HG02870 (cell line): ENCODE measurements around the gene ELK4.

Experiments used
- ATAC-seq: cut with Tn5 transposase; IDR thresholded peaks from one replicate; pipeline ENCODE4 v1.9.1; 2021; ENCODE audit warnings: mild to moderate bottlenecking, moderate library complexity; ENCODE audit not compliant: unreplicated experiment

ELK4 gene

GRCh38 chr1:205582471-205583291, 49.1 kb downstream of the ELK4 start:
- ATAC-seq: no peak

DNA sequence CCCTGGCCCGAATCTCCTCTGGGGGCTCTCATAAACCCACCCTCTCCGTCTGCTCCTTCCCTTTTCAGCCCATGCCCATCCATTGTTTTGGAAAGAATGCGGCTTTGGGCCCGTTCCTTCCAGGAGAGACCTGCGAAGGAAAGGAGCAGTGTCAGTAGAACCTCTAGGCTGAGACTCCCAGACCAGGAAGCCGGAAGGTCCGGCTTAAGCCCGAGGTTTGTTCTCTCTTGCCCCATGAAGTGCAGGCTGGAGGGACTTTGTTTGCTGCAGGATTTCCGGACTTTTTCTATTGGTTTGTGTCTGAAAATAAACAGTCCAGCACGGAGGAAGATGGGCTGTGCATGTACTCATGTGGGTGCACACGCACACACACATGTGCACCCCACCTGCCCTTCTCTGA, 49.8 kb downstream of the ELK4 start:
- no peak for ATAC-seq

DNA sequence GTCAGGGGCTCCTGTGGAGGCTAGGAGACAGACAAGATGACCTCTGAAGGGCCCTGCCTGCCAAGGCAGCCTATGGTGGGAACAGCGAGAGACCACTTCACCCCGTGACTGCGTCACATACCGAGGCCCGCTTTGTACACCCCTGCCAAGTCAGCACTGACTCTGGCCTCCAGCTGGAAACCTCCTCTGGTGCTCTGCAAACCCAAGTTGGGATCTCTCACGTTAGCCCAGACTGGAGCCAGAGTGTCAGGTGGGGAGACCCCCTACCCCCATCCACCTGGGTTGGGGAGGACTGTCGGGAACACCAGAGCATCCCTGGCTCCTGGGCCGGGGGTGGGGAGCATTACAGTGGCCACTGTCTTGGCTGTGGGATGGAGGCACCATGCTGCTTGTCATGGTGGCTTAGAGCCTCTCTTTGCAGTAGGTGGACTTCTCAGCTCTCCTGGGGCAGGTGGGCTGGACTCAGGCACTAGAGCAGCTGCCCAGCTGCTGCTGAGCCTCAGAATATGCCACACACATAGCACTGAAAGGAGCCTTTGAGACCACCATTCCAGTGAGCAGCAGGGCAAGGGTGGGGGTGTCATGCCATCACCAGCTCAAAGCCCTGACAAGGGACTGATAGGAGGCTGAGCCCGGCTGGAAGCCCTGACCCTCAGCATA, 50.4 kb downstream of the ELK4 start:
- ATAC-seq: no peak

DNA sequence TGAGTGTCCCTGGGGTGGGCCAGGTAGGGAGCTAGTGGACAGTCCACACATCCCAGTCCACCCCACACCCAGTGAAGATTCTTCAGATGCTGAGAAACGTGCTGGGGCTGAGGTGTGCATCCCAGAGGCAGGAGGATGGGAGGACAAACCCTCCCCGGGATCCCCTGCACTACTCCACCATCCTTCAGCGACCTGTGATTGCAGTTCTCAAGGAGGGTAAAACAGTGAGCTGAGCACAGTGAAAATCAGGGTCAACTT, 51.0 kb downstream of the ELK4 start:
- ATAC-seq: no peak

DNA sequence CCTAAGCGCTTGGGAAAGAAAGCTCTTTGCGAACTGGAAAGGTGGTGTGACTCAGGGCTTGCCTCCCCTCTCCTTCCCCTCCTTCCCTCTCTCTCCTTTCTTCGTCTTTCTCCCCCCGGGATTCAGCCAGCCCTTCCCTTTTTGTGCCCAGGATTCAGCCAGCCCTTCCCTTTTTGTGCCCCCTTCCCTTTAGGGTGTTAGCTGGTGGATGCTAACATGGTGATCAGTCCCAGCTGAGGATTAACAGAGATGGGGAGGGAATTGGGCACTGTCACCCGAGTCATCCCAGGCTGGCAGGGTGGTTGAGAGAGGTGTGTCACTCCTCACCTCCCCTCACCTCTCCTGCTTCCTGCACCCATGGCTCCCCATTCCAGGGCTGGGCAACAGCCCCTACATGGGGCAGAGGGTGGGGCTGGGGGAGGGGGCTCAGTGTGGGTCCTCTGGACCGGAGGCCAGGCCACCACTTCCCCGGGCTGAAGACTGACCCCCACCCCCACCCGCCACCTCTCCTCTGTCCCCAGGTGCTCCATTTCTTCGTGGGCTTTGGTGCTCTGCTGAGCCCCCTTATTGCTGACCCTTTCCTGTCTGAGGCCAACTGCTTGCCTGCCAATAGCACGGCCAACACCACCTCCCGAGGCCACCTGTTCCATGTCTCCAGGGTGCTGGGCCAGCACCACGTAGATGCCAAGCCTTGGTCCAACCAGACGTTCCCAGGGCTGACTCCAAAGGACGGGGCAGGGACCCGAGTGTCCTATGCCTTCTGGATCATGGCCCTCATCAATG, 51.5 kb downstream of the ELK4 start:
- ATAC-seq: no peak

GRCh38 chr1:205579711-205580110, 52.1 kb downstream of the ELK4 start:
- ATAC-seq: no peak

- no peak for ATAC-seq
Measured at GRCh38 chr1:205578780-205579571, 52.8 kb downstream of the ELK4 start.

DNA sequence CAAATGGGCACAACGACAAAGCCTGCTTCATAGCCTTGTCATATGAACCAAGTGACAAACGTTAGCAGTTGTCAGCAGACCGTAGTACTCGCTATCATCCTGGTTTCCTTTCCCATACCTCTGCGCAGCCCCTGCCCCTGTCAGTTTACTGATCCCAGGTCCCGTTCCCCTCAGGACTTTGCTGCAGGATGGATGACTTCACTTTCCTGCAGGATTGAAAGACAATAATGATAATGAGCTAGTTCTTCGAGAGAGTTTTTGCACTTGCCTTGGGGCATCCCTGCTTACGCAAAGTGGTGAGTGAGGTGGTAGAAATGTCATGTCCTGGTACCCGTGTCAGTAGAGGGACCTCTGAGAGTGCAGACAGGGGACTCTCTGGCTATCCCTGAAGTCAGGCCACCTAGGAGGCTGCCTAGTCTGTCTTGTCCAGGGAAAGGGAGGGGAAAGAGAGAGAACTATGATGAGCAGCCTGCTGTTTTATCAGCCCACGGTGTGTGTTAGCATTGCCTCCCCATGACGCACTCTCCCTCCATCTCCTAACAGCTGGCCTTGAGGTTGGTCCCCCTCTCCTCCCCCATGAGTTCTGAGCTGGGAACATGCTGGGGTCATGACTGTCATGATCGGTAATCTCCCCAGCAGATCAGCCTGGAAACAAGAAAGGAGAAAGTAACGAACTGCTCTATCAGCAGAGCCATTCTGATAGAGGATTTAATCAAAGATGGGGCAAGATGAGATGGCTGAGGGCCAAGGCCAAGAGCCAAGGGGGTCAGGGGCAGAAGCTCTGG, 53.7 kb downstream of the ELK4 start:
- ATAC-seq: no peak

GRCh38 chr1:205576805-205577761, 54.7 kb downstream of the ELK4 start:
- no peak for ATAC-seq

DNA sequence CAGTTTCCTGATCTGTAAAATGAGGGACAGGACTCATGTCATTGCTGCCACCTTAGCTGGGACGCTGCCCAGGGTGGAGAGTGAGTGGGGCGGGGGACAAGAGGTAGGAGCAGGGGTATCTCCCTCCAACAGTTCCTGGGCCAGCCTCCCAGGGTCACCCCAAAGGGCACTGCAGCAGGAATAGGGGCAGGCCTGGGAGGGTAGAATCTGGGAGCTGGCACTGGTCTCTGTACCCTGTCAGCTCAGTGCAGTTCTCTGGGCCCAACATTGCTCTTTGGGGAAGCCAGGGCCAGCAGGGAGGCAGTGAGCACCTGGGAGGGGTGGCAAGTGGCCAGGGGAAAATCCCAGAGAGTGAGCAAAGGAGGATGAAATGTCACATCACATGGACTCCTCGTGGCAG, 55.8 kb downstream of the ELK4 start:
- no peak for ATAC-seq

DNA sequence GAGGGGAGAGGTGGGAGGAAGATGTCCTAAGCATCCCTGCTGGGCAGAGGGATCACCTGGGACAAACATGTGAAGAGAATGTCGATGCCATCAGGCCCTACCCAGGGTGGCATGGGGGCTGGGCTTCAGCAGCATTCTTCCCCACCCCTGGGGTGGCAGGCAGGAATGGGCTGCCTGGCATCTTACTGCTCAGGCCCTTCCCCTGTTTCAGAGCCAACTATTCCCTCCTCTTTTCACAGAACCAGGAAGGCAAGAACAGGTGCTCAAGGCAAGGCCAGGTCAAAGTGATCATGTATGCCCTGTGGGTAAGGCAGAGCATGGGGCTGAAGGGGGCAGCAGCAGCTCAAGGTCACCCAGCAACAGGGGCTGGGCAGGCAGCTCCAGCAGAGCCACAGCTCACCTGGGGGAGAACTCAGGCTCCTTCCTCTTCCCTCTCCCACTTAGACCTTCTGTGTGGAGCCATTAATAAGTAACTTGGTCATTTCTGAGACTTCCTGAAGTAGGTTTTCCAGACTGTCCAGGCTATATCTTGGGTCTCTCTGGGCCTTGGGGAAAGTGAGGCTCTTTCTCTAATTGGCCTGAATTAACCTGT, 56.4 kb downstream of the ELK4 start:
- ATAC-seq: no peak

GRCh38 chr1:205572421-205572820, 59.4 kb downstream of the ELK4 start:
- no peak for ATAC-seq

- ATAC-seq: no peak
Measured at GRCh38 chr1:205571747-205572146, 60.1 kb downstream of the ELK4 start.

DNA sequence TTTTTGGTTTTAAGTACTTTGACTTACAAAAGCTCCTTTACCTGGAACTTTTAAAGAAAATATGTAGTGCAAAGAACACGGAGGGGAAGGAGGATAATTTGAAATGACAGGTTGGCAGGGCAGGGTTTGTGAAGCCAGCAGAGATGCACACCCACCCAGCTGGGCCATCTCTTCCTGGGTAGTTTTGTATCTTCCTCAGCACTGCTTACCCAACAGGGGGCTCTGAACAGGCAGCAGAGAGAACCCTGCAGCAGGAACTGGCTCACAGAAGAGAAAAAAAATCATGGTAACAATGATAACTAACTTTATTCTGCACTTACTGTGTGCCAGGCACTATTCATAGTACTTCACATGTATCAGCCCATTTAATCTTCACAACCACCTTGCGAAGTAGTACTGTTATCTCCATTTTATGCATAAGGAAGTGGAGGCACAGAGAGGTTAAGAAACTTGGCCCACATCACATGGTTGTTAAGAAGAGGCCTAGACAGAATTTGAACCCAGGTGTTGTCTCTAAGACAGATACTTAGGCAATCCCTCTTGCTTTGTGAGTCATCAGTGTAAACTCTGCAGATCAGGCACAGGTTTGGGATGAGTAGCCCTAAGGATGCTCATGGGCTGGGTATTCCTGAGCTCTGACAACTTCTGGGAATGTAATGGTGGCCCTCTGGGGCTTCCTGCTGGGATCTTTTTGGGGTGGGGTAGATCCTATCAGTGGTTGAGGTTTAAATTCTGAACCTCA, 60.8 kb downstream of the ELK4 start:
- no peak for ATAC-seq

DNA sequence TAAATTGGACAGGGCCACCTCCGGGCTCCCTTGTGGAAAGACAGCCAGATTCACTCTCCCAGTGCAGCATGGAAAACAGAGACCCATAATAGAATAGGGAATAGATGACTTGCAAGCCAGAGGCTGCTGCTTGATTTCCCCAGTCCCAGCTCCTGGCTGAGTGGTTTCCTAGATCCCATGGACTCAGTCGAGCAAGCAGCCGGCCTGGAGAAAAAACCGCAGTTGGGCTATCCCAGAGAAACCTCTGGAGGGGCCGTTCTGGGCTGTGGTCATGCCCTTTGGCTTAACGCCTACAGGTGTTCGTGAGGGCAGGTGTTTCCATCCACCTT, 61.7 kb downstream of the ELK4 start:
- no peak for ATAC-seq

- ATAC-seq: no peak
Measured at GRCh38 chr1:205569411-205570172, 62.2 kb downstream of the ELK4 start.

- no peak for ATAC-seq
Measured at GRCh38 chr1:205568469-205569361, 63.1 kb downstream of the ELK4 start.
